ENCODE measurements around the gene HBG2. TPM values are rescaled to one million over a fixed set of nuclear protein-coding genes. Genes with fewer than 3 reads are reported as not detected.
A peak's percentile ranks its signal among the peaks of the same experiment; 100 is the strongest.

The HBG2 gene
- total and polyA plus RNA-seq, 9 of the 15 experiments (the other 6 are each of a cell fraction or from before 2014, with no cell fraction given), result 1,626 to 58,619 (median 10,515) TPM

GRCh38 chr11:5267033-5267563 is 12.5 kb upstream of the HBG2 start (continued):
- TF ChIP-seq ZBTB34 (CRISPR knock-in tag; IDR thresholded peaks at IDR 0.05), result no peak
- TF ChIP-seq RNF219 (CRISPR knock-in tag; IDR thresholded peaks at IDR 0.05), result no peak
- no peak for TF ChIP-seq MTF1 (CRISPR knock-in tag; IDR thresholded peaks at IDR 0.05; ENCODE audit: borderline replicate concordance)
- TF ChIP-seq NCOR1 (IDR thresholded peaks at IDR 0.05), result peak; percentile 51; the same call in 1 of the 2 replicates
- no peak for TF ChIP-seq ETV5 (CRISPR knock-in tag; IDR thresholded peaks at IDR 0.05; ENCODE audit: low read depth)
- TF ChIP-seq SNIP1 (IDR thresholded peaks at IDR 0.05; ENCODE audit: low read depth), result no peak
- no peak for TF ChIP-seq RFX1 (IDR thresholded peaks at IDR 0.05)
- no peak for TF ChIP-seq ETV1 (tag; conservative IDR thresholded peaks at IDR 0.05; ENCODE audit: low read depth)
- no peak for TF ChIP-seq TRIM24 (IDR thresholded peaks at IDR 0.05)
- TF ChIP-seq TRIM28 (IDR thresholded peaks at IDR 0.05), result no peak
- TF ChIP-seq PHB (CRISPR knock-in tag; IDR thresholded peaks at IDR 0.05), result no peak
- no peak for TF ChIP-seq MAX (CRISPR knock-in tag; IDR thresholded peaks at IDR 0.05)
- TF ChIP-seq CREB3 (tag; conservative IDR thresholded peaks at IDR 0.05; ENCODE audit: low read depth), result no peak
- no peak for TF ChIP-seq ELF1 (tag; IDR thresholded peaks at IDR 0.05)
- peak; percentile 67; the same call in 1 of the 2 replicates for TF ChIP-seq THRAP3 (IDR thresholded peaks at IDR 0.05; ENCODE audit: borderline replicate concordance)
- no peak for TF ChIP-seq CEBPG (CRISPR knock-in tag; IDR thresholded peaks at IDR 0.05)
- TF ChIP-seq CEBPG (tag; conservative IDR thresholded peaks at IDR 0.05 in 1 of 2, IDR thresholded peaks at IDR 0.05 in 1 of 2), result no peak
- peak; percentile 54; the same call in 1 of the 2 replicates for TF ChIP-seq SPI1 (IDR thresholded peaks at IDR 0.05; ENCODE audit: borderline replicate concordance, low read depth, low read length)
- TF ChIP-seq NFXL1 (CRISPR knock-in tag; IDR thresholded peaks at IDR 0.05), result no peak
- TF ChIP-seq MIER1 (IDR thresholded peaks at IDR 0.05; ENCODE audit: low read depth), result no peak
- no peak for TF ChIP-seq BRD4 (IDR thresholded peaks at IDR 0.05)
- no peak for TF ChIP-seq ZNF512 (tag; IDR thresholded peaks at IDR 0.05)
- TF ChIP-seq CBX2 (IDR thresholded peaks at IDR 0.05; ENCODE audit: insufficient read depth, low read length, poor library complexity, severe bottlenecking), result no peak
